ENCODE results near the gene MAGEA6. TPM values are rescaled to one million over a fixed set of nuclear protein-coding genes. Genes with fewer than 3 reads are reported as not detected.

Gene MAGEA6
- total RNA-seq, 1 donor from 2014 or later = not detected

DNA sequence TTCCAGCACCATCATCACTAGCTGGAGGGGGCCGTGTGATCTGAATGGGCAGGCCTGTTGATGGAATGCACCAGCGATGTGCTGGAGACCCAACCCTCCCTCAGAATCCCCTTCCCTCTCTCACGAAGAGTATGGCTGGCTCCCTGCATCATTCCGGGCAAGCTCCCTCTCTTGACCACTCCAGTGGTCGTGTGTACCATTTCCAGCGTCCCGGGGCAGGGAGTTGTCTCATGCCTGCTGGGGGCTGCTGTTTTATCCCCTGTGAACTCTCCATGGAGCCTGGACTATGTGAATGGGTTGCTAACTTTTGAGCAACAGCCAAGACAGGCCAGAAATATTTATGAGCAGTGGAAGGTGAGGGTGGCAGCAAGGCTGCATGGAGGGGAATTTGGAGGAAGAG is 44.1 kb downstream of the MAGEA6 start:
- Histone ChIP-seq H3K4me3 (ENCODE audit: low read depth, low read length) (no peak overlapping the region), H3K36me3 (ENCODE audit: control insufficient read depth, insufficient read depth, low read length) (no peaks in the 10 kb centered on the region), H3K27me3 (ENCODE audit: control insufficient read depth, insufficient read depth, low read length) (no peaks in the 10 kb centered on the region)
- no peak for DNase-seq (ENCODE audit: low read depth)
- TF ChIP-seq, protein P1, sequence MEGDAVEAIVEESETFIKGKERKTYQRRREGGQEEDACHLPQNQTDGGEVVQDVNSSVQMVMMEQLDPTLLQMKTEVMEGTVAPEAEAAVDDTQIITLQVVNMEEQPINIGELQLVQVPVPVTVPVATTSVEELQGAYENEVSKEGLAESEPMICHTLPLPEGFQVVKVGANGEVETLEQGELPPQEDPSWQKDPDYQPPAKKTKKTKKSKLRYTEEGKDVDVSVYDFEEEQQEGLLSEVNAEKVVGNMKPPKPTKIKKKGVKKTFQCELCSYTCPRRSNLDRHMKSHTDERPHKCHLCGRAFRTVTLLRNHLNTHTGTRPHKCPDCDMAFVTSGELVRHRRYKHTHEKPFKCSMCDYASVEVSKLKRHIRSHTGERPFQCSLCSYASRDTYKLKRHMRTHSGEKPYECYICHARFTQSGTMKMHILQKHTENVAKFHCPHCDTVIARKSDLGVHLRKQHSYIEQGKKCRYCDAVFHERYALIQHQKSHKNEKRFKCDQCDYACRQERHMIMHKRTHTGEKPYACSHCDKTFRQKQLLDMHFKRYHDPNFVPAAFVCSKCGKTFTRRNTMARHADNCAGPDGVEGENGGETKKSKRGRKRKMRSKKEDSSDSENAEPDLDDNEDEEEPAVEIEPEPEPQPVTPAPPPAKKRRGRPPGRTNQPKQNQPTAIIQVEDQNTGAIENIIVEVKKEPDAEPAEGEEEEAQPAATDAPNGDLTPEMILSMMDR (IDR thresholded peaks at IDR 0.05; ENCODE audit: insufficient read depth, low read length, poor library complexity, severe bottlenecking) = no peak

Other genes starting within 250 kb of the MAGEA6 start
- gene GABRQ, start 131.8 kb downstream of the MAGEA6 start, total RNA-seq = 0.08 and 0.34 TPM in 2 replicates
- not detected in 2 replicates for gene MAGEA3, start 70.9 kb downstream of the MAGEA6 start, total RNA-seq
- not detected in 2 replicates for gene CSAG2, start 60.4 kb downstream of the MAGEA6 start, total RNA-seq
- gene MAGEA2B, start 55.1 kb downstream of the MAGEA6 start, total RNA-seq = not detected in 2 replicates
- not detected in 2 replicates for gene CSAG1, start 36.0 kb downstream of the MAGEA6 start, total RNA-seq
- not detected in 2 replicates for gene MAGEA12, start 35.9 kb downstream of the MAGEA6 start, total RNA-seq
- not detected in 2 replicates for gene MAGEA2, start 15.8 kb downstream of the MAGEA6 start, total RNA-seq
- gene CSAG3, start 10.5 kb downstream of the MAGEA6 start, total RNA-seq = not detected in 2 replicates
- gene CETN2, start 61.1 kb upstream of the MAGEA6 start, total RNA-seq = 31.1 and 36.0 TPM in 2 replicates
- gene NSDHL, start 61.4 kb upstream of the MAGEA6 start, total RNA-seq = 26.5 and 31.3 TPM in 2 replicates
- 39.2 and 45.4 TPM in 2 replicates for gene ZNF185, start 128.4 kb upstream of the MAGEA6 start, total RNA-seq
- not detected in 2 replicates for gene PNMA5, start 224.4 kb upstream of the MAGEA6 start, total RNA-seq

Data from kidney epithelial cell (primary cell).